Stimulated activated CD4-positive, alpha-beta T cell treated with anti-CD3 and anti-CD28 coated beads, TNF-alpha, amount 100 ng/mL, for 4 hours (primary cell): ENCODE measurements around the gene KCND1.

Experiments
- DNase-seq, 3 experiments: peaks; one replicate each; pipeline ENCODE4 v3.0.0-alpha.2; 2020; ENCODE audit warnings: low read depth in 3 of 3

KCND1 gene

DNA sequence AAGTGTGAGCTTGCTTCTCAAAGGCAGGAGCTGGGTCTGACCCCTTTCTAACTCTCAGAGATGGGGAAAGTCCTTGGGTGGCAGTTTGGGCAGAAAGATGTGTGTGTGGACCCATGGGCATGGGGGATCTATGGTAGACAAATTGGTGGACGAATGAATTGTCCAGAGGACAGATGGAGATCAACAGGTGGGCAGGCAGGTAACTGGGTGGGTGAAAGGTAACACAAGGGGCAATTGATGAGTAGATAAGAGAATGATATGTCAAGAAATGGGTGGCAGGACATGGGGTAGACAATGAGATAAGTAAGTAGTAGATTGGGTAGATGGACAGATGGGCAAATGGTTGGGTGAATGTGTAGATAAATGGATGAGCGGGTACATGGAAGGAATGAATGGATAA is 2.9 kb upstream of the KCND1 start:
- no peak for DNase-seq

DNA sequence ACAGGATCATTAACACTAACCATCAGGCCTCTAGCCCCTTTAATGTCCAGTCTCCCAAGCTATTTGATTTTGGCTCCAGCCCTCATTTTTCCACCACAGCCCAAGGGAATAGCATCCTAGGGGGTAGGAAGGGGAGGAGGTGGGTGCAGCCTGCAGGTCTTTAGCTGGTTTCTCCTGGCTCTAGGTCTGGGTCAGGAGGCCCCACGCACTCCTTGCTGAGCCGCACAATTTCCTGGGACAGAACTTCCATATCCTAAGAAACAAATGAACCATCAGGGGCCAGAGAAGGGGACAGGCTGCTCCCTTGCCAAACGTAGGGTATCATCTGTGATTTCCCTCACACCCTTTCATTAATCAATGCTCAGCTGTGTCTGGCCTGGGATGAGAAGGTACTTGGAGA is 2.4 kb upstream of the KCND1 start:
- no peak for DNase-seq

DNA sequence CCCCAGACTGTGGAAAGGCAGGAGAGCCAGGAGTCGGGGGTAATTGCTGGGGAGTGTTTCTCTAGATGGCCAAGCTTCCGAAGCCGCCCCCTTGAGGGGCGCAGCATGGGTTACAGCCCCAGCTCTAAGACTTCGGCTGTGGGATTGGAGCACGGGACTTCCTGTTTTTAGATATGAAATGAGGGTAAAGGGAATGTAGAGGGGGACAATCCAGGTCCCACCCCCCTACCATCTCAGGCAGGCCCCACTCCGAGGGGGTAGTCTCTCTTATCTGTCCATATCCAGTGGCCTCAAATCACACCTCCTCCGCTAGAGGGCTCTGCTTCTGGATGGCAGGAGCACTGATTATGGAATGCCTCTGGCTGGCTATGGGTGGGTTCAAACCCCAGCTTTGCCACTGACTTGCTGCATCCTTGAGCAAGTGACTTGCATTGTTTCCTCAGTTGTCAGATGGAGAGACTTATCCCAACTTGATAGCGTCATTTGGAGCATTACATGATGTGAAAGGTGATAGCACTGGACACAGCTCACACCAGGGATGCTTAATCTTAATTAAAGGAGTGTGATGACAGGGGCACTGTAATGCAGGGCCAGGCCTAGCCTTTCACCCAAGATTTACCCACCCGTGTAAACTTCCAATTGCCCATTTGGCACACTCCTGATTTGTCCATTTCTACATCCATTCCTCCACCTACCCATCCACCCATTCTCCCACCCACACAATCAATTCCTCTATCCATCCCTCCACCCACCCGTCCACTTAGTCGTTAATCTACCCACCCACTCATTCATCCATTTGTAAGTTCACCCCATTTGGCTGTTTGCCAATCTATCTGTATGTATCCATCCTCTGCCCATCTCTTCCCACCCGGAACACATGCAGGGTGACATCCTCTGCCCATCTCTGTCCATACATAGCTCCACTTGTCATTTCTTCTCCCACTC is 848 bp upstream of the KCND1 start:
- no peak for DNase-seq

DNA sequence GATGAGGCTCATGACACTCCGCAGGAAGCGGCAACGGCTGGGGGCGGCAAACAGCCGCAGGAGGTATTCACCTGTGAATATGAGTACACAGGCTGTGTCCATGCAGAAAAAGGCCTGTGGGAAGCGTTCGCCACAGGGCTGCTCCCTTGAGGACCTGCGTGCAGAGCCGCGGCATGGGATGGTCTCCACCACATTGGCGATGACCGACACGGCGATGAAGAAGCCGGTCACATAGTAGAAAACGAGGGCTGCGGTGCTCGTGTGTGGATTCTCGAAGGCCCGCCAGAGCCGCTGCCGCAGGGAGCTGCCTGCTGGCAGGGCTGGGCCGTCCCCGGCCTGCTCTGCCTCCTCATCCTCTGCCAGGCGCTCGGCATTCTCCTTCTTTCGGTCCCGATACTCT is 2.2 kb downstream of the KCND1 start:
- DNase-seq, result no peak

DNA sequence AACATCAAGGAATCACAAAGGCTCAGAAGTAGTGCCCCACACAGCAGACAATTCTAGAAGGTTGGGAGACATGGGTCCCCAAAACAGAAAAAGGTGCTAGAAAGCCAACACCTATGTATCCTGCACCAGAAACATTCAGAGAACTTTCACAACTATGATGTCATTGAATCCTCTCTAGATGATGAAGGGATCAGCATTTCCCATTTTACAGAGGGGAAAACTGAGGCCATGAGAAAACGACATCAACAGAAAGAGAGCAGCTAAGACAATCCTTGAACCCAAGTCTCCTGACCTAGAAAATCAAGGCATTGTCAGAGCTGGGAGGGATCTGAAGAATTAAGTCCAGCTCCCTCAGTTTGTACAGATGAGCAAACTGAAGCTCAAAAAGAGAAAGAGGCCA is 3.3 kb downstream of the KCND1 start:
- no peak for DNase-seq

DNA sequence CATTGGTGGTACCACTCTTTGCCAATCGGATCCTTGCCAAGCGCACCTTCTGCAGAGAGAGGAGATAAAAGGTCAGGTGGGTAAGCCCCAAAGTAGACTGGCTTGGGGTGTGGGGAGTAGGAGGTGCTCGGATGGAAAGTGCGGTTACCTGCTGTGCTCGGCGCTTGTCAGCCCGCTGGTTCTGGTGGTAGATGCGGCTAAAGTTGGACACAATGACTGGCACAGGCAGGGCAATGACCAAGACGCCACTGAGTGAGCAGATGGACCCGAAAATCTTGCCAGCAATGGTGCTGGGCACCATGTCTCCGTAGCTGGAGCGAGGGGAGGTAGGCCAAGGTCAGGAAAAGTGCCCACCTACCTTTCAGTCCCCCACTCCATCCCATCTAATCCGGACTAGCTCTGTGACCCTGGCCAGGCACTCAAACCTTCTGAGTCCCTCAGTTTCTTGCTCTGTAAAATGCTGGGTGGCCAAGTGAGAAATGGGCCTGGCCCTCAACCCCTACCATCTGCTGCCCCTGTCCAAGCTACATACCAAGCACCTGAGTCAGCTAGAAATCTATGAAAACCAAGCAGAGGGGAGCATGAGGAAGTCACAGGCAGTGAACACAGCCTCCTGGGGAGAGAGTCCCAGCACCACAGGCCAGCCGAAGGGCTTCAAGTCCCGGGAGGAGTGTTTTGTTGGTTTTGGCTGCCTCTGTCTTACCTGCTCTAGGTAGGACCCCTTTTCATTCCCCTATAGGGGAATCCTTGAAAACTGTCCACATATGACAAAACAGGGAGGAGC is 4.7 kb downstream of the KCND1 start:
- no peak for DNase-seq

DNA sequence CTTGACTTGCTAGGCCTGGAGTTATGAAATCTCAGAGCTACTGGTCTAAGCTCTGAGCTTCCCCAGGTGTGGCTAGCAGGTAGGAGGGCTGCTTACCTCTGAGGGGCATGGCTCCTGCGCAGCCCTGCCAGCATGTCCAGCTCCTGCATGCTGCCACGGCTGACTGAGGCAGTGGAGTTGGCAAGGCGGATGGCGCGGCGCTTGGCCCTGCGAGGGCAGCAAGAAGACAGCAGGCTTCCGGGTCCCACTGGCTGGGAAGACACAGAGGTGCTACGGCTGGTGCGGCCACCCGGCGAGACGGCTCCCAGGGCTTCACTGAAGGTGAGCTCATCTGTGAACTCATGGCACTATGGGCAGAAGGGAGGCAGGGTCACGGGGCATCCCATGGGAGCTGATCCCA is 5.7 kb downstream of the KCND1 start:
- no peak for DNase-seq

DNA sequence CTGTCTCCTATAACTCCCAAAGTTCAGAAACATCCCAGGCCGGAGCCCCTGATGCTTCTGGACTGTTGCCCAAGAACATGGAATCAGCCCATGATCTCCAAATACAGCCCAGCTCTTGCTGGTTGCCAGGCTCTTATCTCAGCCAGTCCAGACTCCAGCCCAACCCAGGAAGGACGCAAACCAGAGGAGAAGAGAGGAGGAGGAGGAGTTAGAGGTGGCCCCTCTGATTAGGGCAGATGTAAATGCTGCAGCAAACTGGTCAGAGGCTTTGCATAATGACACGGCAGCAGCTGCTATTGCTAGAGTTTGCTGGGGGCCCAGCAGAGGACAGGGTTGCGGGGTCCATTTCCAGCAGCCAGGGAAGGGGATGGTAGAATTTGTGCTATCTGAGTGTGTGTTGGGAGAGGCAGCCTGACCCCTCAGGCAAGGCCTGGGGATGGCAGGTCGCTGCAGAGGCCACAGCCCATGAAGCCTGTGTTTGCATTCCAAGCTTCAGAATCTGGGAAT is 10.0 kb downstream of the KCND1 start:
- DNase-seq, result no peak

DNA sequence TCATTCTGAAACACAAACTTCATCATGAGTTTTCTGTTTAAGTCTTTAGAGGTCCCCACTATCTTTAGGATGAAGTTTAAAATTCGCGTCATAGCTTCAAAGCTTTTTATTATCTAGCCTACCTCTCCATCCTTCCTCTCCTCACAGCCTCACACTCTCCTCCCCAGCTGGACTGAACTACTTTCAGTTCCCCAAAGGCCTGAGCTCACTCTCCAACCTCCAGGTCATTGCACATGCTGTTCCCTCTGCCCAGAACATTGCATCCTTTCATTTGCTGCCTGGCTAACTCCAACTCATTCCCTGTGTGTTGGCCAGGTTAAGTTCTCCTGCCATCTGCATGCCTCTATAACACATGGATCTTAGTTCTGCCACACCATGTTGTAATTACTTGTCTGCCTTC is 11.4 kb downstream of the KCND1 start:
- no peak for DNase-seq

DNA sequence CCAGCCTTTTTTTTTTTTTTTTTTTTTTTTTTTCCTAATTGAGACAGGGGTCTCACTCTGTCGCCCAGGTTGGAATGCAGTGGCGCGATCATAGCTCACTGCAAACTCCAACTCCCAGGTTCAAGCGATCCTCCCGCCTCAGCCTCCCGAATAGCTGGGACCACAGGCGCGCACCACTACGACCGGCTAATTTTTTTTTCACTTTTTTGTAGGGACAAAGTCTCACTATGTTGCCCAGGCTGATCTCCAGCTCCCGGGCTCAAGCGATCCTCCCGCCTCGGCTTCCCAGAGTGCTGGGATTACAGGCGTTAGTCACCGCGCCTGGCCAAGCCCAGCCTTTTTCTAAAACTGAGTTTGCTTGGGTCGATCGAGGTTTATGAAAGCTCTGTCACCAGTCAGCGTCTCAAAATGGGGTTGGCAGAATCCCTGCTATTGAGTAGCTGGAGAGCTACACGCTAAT is 13.0 kb downstream of the KCND1 start:
- no peak for DNase-seq

DNA sequence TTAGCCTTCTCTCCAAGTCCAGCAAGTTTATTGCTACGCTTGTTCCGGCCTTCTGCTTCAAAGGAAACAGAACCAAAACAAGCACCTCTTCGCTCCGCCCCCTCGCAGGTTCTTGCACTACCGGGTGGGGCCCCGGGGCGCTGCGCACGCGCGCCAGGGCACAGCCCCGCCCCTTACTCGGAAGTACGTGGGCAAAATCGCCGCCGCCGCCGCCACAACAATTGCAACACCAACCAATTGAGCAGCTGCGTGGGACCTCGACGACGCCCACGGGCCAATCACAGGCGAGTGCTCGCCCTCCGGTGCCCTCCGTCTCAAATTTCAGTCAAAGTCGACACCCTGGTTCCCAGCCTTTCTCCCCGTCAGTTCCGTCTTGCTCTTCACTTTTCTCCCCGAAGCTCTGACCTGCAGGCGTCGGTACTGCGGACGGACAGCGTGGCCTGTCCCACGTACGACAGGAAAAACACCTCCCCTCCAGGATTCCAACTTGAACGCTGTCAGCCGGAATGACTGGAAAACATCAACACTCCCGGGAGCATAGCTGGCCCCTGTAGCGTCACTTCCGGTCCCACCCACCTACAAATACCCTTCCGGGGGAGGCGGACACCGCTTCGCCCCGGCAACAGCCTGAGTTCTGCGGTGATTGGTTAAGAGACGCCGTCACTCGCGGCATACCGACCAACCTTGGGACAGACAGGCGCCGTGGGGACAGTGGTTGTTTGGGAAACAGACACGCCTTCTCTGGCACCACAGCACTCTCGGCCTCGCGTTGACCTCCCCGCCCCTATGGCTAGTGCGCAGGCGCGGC is 13.6 kb downstream of the KCND1 start:
- DNase-seq, result peak; percentile 73 to 86 (median 85)

DNA sequence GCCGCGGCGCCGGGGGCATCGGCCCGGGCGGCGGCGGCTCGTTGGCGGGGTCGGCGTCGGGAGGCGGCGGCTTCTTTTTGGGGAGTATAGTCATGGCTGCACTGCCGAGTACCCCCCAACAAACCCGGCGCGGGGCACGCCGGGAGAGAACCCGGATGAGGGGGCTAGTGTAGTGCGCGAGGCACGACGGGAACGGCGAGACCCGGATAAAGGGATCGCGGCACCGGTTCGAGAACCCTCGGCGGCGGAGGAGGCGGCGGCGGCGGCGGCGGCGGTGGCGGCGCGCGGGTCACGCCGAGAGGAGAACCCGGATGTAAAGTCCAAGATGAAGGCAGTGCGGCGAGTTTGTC is 14.2 kb downstream of the KCND1 start, which contains the start of gene OTUD5:
Gene OTUD5 (minus strand): TSS at position 131 of the 350 bp plus-strand sequence. CDS start 37 bp downstream, at position 94.
- peak; percentile 49 to 53 (median 52) for DNase-seq

DNA sequence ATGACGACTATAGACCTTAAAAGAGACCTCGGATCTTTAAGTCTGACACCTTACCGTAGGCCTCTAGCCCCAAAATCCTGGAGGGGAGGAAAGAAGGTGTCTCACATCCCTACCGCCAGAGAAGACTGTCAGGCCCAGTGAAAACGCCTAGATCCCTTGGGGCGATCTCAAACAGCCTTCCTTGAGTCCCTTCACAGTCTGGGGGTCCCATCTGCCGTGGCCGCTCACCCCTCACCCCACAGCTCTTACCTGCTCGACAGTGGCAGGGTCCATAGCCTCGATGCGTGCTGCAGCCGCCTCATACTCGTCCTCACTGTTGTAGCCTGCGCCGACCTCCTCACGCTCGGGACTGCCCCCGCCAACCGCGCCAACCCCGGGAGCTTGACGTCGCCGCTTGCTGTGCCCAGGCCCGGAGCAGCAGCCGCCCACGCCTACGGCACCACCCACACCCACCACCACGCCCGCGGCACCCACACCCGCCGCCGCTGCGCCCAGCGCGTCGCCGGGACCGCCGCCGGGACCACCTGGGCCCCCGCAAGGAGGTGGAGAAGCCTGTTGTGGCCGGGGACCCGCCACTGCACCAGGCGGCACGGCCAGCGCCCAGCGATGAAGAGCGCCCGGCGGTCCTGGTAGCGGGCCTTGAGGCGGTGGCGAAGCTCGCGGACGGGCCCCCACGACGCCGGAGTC is 14.8 kb downstream of the KCND1 start:
- peak in 2 of 3 experiments; percentile 36 to 37 for DNase-seq

DNA sequence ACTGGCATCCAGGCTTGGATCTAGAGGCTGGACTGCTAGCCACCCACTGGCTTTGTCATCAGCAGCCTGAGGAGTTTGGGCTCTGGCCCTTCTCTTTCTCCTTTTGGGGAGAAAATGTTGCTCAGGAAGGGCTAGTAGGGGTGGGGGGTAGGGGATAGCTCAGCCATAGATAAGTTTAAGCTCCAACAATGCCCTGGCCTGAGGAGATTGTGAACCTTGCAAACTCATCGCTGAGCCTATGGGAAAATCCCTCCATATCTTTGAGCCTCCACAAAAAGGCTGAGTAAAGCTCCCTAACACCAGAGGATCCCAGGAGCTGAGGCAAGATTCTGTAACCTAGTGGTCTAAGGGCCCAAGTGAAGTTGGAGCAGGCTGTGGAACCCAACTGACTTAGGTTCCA is 23.1 kb downstream of the KCND1 start:
- no peak for DNase-seq

DNA sequence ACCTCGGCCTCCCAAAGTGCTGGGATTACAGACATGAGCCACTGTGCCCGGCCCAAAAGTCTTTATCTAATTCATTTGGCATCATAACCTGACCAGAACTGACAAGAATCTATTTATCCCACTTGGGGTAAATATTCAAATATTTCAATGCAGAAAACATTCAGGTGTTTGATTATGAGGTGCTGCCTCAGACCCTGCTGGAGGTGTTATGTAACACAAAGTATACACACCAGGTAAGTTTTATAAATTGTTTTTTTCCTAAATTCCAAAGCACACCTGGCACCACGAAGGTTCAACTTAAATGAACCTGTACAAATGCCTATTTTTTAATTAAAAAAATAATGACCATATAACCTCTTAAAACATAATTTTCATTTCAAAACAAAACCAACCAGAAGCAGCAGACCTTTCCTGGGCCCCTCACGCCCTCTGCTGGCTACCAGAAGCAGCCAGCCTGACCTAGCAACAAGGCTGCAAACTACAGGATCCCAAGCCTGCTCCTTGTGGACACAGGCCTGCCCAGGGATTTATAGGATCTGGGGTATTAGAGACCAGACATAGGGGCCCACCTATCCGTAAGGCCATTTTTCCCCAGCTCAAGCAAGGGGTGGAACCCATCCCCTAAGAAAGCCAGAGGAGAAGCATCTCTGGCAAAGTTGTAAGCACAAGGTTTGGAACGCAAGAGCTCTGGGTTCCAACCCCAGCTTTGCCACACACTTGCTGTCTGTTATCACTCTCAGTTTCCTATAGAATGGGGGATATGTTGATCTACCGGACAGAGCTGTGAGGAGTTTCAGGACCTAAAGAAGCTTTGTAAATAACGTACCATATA is 25.9 kb downstream of the KCND1 start:
- DNase-seq, result peak in 1 of 3 experiments; percentile 22

DNA sequence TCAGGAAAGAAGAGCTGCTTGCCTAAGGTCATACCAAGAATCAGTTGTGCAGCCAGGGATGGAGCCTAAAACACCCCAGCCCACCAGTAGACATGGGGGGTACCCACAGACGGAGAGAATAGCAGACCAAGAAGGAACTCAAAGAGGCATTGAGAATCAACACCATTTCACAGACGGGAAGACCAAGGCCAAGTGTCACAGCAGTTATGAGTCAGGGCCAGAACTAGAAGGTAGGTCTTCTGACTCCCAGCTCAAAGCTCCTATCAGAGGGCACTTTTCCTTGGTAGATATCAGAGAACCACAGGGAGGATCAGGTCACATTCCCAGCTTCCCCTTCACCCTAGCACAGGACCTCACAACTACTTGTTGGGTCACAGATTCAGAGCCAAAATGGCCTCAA is 28.7 kb downstream of the KCND1 start:
- DNase-seq, result no peak

DNA sequence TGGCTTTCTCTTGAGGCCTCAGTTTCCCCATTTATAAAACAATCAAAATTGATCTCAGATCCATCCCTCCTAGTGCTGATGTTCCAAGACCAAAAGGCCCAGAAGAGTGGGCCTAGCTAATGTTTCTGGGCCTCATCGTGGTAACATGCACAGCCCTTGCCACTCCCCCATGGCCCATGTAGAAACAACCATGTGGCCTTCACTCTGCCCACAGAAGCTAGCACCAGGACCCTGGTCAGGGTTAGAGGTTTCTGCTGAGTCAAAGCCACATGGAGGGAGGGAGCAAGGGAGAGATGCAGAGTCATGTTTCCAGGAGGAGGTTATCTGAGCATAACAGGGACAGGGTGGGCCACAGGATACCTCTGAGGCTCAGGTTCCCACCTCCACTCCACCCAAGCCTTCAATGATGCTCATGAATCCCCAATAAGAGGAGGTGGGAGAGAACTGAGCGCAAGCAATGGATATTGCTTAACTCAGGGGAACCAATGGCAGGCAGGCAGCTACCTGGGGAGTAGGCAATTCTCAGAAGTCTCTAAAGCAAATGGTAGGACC is 31.2 kb downstream of the KCND1 start:
- no peak for DNase-seq

DNA sequence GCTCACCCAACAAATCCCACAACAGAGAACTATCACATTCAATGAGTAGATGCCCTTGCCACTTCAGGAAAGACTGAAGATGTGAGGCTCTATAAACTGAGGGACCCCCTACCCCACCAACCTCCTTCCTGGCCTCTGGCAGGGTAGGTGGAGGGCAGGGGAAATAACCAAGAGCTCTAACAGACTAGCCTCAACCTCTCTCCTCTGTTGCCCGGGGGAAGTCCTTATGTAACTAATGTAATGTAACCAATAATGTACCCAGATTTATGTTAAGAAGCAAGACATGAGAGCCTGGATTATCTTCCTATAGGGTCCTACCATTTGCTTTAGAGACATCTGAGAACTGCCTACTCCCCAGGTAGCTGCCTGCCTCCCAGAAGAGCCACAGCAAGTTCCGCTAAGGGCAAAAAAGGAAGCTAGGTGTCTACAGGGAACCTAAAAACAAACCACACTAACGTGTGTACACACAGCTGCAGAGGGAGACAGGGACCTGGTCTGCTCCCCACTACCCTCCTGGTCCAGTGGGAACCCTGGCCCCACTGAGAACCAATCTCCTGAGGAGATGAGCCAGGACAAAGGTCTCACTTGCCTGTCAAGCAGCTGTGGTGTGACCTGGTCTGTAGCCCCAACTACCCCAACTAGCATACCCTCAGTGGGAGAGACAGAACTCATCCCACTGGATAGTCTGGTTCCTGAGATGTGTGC is 32.0 kb downstream of the KCND1 start:
- no peak for DNase-seq

DNA sequence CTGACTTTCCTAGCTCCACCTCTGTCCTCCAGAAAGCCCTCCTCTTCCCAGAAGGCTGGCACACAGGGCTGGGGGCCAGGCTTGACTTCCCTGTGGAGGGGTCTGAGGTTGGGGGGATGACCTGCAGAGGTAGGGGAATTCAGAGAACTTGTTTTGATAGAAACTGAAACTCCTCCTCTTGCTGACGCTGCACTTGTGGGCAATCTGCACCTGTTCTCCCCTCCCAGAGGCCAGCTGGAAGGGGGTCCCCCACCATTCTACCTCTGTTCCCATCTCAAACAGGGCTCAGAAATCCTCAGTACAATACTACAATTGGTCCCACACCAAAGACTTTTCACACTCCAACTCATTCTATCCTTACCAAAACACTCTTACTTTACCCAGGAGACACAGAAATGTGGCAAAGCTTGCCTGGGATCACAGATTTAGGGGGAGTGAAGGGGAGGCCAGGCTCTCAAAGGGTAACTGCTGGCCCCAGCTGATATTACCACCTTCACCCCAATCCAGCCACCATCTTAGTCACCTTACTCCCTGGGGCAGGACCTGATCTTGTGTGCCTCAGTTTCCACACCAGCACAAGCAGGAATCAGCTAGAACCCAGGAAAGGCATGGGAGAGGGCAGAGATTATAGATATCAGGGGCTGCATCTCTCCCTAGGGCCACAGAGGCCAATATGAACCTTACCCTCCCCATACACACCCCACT is 32.8 kb downstream of the KCND1 start:
- peak in 1 of 3 experiments; percentile 40 for DNase-seq
